Measurements from ENCODE around the gene XCR1.
A peak's percentile ranks its signal among the peaks of the same experiment; 100 is the strongest.
"Not testable (repeated sequence)": the region's sequence is repeated elsewhere in the genome, so short reads cannot be mapped to it uniquely, and the experiment has no call there.

The XCR1 gene

DNA sequence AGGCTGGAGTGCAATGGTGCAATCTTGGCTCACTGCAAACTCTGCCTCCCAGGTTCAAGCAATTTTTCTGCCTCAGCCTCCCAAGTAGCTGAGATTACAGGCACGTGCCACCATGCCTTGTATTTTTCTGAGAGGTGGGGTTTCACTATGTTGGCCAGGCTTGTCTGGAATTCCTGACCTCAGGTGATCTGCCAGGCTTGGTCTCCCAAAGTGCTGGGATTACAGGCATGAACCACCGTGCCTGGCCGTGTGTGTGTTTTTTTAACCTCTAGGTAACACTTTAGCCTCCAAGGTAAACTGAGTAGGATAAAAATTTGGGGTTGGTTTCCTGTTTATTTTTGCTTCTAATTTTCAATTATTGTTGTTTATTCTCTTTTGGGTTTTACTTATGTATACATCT is 10.8 kb upstream of the XCR1 start:
- not testable (repeated sequence) for DNase-seq

DNA sequence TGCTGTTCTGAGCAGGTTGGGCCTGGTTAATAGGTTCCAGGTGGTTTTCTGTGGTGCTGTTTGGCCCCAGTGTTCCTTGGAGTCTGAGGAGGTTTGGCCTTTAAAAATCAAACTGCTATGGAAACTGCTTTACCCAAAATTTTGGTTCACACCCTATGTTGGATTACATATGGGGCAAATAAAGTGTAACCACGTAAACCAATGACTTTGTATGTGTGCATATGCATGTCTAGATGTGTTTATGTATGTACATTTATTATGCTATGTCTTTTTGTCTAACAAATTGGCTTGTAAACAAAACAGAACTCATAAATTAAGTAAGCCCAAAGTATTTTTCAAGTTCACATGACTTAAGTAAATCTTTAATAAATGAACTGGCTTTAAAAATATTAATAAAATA is 8.9 kb upstream of the XCR1 start:
- DNase-seq, result no peak

DNA sequence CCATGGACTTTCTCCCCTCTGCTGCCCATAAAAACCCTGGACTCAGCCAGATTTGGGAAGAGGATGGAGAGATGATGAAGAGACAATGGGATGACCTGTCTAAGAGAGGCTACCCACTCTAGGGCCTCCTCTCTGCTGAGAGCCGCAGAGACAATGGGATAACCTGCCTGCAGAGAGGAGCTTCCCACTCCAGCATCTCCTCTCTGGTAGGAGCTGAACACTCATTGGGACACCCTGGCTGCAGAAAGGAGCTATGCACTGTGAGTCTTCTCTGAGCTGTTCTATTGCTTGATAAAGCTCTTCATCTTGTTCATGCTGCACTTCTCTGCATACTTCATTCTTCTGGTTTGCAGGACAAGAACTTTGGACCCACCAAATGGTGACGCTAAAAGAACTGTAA is 4.5 kb upstream of the XCR1 start:
- no peak for DNase-seq

DNA sequence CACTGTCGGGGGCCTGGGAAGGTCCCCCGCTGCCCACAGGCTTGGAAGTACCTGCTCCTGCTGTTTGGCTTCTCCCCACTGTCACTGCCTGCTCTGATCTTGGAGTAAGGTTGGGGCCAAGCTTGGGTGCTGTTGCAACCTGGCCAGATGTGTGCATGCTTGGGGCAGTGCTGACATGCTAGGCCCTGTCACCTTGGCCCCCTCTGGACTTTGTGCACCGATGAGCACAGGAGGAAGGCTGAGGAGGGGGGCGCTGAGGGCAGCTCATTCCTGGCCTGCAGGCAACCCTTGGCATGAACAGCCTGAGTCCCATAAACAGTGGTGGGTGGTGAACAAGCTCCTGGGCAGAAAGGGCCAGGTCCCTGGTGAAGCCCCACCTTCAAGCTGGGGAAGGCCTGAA is 4.0 kb upstream of the XCR1 start:
- DNase-seq, result no peak

DNA sequence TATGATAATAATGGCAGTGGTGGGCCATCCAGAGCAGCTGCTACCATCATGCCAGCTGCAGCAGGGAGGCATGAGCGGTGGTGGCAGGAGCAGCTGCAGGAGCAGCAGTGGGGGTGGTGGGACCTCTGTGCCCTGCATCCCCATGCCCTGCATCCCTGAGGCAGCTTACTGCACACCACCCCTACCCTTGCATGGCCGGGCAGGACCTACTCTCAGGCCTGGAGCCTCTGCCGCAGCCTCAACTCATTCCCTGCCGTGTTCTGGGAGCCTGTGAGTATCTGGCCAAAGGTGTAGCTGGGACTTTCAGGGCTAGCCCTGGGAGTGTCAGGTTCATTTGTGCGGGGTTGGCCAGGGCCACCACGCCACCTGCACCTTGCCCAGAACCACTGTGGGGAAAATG is 3.3 kb upstream of the XCR1 start:
- DNase-seq, result no peak

DNA sequence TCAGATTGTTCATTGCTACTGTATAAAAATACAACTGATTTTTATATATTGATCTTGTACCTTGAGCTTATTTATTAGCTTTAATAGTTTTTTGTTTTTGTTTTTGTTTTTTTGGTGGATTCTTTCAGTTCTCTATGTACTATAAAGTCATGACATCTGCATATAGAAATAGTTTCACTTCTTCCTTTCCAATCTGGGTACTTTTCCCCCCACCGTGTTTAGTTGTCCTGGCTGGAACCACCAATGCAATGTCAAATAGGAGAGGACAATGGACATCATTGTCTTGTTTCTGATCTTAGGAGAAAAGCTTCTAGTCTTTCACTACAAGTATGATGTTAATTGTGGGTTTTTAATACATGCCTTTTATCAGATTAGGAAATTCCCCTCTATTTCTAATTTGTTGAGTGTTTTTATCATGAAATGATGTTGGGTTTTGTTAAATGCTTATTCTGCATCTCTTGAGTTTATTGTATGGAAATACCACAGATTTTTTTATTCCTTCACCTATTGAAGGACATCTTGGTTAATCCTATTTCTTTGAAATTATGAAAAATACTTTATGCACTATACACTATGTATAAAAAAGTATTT is 2.8 kb upstream of the XCR1 start:
- peak; percentile 65 for DNase-seq

DNA sequence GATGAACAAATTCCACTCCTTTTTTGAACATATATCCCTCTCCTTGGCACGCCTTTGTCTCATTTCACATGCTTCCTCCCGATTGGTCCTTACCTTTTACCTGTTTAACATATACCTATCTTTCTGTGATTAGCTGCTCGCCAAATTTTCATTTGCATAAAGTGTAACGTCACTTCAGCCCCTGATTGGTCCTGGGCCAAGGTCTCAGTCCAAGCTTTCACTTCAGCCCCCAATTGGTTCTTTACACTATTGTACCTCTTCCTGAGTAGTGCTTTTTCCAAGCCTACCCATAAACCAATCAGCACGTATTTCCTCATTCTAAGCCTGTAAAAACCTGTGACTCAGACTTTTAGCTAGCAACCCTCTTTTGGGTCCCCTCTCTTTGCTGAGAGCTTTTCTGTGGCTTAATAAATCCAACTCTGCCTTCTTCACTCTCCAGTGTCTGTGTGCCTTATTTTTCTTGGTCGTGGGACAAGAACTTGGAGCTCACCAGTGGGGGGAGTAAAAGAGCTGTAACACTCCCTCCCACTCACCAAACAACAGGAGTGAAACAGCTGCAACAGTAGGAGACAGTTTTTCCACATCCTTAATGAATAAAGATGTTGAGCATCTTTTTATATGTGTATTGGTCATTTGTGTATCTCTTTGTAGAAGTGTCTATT is 584 bp upstream of the XCR1 start:
- DNase-seq, result no peak

DNA sequence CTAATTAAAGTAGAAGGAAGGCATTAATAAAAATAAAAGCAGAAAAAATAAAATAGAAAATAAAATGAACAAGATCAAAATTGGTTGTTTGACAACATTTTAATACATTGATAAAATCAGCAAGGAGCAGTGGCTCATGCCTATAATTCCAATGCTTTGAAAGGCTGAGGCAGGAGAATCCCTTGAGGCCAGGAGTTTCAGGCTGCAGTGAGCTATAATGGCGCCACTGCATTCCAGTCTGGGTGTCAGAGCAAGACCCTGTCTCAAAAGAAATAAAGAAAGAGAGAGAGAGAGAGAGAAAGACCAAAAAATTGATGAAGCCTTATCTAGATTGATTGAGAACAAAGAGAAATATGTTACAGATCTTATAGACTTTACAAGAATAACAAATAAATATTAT is 2.1 kb downstream of the XCR1 start:
- DNase-seq, result no peak

DNA sequence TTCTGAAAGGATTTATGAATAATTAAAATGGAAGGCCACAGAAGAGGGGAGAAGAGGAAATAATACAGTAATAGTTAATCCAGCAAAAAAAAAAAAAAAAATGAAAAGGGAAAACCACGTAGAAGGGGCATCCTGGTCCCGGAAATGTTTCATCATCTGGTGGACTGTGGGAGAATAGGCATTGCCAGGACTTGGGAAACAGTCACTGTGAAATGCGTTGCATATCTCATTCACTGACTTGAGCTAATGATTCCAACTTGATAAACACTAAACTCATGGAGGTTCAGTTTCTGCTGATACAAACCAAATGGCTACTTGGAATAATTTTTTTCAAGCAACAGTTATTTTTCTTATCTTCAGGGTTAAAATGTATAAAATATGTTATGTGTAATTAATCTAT is 3.2 kb downstream of the XCR1 start:
- DNase-seq, result no peak

DNA sequence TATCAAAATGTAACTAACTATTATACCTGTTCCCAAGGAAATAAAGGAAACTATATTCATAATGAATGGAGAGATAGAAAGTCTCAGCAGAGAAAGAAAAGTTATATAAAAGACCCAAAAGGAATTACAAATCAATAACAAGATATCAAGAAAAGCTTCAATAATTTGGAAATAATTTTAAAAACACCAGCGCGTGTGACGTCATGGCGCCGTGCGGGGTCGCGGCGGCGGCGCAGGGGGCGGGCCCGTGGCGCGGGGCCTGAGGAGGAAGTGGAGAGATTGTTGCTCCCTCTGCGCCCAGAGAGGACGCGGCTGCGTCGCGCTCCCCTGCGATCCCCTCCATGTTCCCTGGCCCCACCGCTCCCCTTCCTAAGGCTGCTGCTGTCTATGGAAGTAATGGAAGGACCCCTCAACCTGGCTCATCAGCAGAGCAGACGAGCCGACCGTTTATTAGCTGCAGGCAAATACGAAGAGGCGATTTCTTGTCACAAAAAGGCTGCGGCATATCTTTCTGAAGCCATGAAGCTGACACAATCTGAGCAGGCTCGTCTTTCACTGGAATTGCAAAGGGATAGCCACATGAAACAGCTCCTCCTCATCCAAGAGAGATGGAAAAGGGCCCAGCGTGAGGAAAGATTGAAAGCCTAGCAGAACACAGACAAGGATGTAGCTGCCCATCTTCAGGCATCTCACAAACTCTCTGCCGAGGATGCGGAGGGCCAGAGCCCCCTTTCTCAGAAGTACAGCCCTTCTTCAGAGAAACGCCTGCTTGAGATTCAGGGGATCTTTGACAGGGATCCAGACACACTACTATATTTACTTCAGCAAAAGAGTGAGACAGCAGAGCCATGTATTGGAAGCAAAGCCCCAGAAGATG is 4.1 kb downstream of the XCR1 start:
- DNase-seq, result no peak

DNA sequence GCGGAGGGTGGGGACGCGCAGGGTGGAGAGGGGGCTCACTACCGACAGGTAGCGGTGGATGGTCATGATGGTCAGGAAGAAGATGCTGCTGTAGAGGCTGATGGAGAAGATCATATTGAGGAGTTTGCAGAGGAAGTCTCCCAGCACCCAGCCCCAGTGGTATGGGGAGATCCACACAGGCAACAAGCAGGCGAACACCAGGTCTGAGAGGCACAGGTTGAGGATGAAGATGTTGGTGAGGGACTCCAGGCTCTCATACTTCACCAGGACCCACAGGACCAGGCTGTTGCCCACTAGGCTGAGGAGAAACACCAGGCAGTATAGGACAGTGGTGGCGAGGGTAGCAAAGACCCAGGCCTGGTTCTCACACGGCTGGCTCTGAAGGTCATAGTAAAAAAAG is 5.8 kb downstream of the XCR1 start:
- no peak for DNase-seq

DNA sequence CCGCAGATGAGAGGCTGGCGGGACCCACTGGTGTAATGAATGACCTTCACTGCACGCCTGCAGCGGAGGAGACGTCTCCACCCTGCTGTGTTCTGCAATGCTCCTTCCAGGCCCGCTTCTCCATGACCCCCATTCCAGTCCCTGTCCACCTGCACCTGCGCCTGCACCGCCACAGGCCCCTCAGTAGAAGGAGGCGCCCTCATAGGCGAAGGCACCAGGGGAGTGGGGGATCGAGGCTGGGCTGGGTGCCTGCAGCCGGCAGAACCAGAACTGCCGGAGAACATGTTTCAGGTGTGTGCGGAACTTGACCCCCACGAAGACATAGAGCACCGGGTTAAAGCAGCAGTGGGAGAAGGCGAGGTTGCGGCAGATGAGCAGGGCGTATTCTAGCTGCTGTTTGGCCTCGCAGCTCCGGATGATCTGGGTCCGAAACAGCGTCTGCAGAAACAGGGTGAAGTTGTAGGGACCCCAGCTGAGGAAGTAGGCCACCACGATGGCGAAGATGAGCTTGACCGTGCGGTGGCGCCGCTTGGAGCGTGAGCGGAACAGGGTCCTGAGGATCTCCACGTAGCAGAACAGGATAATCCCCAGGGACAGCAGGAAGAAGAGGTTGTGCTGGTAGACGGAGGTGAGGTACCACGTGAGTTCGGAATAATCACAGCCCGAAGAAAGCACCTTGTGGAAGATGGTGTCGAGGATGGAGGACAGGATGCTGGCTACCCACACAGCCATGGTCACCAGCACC is 6.3 kb downstream of the XCR1 start:
- DNase-seq, result no peak

DNA sequence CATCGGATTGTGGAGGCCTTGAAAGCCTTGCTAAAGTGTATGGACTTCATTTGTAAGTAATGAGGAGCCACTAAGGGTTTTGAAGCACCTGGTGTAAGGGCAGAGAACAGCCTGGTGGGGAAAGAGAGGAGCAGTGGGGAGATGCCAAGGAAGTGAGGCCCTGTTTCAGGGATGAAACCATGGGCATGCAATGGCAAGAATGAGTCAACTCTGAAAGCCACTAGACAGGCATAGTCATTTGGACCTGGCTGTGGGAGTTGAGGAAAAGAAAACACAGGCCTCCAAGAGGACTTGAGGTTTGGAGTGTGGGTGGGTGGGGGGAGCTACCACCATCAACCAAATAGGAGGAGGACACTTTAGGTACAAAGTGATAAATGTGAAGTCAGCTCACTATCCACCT is 7.6 kb downstream of the XCR1 start:
- peak; percentile 61 for DNase-seq

DNA sequence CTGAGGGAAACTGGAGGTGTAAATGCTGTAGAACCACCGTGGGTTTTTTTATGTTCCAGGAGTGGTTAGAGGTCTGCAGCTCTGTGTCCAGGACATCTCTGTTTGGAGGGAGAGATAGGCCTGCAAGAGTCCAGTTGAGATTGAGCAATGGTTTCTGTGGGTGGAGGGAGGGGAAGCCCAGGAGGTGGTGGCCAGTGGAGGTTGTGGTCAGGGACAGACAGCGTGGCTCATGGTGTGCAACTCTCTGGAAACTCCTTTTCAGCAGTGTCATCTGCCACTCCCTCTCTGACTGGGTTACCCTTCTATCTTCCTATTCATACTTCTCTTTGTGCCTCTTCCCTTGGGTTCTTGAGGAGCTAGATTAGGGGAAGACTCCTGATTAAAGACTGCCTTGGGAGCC is 9.6 kb downstream of the XCR1 start:
- DNase-seq, result peak; percentile 94

DNA sequence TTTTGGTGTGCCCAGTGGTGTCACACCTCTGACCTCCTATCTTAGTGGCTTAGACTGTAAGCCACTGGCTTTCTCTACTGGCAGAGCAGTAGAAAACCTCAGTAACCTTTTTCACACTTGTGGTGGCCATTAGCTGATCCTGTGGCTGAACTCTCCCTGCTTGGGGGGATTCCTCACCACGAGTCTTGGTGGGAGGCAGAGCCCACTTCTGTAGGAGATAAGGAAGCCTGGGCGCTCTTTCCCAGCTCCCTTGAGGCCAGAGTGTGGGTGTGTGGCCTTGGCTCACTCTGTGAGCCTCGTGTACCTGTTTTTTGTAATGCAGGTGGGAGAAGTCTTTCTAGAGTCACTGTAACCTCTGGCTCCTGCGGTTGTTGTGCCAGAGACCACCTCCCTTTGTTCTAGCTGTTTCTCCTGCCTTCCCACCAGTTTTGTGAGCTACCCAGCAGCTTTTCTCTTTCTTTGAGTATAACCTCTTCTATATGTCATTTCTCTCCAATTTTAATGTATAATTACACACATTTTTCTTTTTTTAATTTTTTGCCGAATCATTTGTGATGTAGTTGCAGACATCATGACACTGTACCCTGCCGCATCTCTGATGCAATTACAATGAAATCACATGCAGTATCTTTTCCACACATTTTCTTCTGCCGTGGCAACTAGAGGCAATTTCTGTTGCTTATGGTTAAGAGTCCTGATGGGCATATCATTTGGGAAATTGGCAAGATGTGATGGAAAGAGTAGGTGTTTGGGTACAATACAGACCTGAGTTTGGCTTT is 13.8 kb downstream of the XCR1 start:
- DNase-seq, result no peak

DNA sequence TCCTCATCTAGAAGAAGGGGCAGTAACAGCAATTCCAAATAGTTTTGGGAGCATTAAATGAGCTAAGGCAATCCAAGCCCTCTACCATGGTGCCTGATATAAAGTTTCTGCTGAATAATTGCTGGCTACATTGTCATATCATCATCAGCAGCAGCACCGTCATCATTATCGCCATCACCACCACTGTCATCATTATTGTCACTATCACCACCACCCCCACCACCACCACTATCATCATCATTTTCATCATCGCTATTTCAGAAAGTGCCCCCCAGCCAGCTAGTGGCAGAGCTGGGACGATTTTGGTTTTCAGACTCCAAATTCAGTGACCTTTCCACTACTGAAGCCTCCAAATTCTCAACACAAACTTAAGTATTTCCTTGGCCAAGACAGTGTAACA is 15.0 kb downstream of the XCR1 start:
- no peak for DNase-seq

DNA sequence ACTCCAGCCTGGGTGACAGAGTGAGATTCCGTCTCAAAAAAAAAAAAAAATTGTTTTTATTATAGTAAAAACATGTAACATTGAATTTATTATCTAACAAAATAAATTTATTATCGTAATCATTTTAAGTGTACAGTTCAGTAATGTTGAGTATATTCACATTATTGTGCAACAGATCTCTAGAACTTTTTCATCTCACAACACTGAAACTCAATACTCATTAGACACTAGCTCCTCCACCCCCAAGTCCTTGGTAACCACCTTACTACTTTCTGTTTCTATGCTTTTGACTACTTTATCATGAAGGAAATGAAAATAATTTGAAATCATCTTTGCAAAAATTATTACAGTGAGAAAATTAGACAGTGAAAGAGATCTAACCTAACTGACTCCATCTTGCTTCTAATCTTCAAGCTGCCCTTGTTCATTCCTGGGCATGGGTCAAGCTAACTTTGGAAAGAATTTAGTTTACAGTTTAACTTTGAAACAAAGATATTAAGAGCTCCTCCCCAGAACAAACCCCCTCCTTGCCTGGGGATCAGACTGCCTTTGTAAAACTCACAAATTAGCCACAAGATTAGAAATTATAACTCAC is 16.7 kb downstream of the XCR1 start:
- peak; percentile 71 for DNase-seq

DNA sequence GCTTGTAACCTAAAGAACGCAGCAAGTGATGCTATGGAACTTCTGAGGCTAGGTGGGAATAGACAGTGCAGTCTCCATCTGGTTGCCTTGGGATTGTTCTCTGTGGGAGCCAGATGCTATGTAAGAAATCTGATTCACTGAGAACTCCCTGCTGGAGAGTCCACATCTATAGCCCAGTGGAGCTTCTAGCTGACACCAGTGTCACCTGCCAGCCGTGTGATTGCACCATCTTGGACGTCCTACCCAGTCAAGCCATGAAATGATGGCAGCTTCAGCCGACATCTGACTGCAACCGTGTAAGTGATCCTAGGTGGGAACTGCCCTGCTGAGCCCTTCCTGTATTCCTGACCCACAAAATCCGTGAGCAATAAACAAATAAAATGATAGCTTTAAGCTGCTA is 19.2 kb downstream of the XCR1 start:
- DNase-seq, result no peak

DNA sequence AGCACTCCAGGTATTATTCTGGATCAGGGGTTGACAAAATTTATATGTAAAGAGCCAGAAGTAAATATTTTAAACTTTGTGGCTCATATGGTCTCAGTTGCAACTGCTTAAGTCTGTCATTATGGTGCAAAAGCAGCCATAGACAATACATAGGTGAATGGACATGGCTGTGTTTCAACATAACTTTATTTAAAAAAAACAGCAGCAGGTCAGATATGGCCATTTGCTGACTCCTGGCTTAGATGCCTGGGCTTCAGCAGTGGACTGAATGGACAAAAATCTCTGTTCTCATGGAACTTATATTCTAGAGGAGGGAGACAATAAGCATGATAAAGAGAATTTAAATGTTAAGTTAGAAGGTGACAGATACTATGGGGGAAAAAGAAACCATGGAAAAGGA is 20.0 kb downstream of the XCR1 start:
- no peak for DNase-seq

DNA sequence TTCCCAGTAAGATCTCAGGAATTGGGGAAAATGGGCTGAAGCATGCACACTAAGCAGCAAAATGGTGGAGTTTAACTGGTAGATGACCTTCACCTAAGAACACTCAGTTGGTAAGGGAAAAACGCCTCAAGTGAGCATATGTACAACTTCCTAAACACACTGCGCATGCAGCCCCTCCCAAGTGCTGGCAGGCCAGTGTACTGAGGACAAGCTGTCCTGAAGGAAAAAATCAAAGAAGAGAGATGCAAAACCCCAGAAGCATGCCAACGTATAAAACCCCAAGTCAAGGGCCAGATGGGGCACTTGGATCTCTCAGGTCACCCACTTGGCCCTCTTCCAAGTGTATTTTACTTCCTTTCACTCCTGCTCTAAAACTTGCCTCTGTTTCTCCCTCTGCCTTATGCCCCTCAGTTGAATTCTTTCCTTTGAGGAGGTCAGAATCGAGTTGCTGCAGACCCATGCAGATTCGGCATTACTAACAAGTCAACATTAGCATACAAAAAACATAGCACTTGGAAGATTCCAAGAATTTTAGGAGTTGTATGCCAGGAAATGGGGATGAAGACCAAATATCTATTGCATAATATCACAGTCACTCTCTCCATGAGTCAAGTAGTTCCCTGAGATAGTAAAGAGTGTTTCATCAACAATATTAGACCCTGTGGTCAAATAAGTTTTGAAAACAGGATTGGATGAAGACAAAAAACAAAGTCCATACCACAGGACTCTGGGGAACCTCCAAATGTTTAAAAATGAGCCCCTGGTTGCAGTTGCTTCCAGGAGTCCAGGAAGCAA is 20.8 kb downstream of the XCR1 start:
- DNase-seq, result peak; percentile 52

DNA sequence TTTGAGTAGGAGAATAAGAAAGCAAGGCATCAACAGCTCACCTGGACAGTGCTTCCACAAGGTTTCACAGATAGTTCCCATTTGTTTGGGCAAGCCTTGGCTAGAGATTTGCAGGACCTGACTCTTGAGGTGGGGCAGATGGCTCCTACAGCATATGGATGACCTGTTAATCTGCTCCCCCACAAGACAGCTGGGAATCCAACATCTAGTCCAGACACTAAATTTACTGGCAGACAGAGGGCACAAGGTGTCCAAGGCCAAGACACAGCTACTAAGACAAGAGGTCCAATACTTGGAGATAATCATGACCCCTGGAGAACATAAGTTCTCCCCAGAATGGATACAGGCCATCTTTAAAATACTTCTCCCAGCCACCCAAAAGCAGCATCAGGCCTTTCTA is 23.6 kb downstream of the XCR1 start:
- DNase-seq, result not testable (repeated sequence)
